GM12865 (cell line): ENCODE data around the gene UBE2D2.

Experiments
- DNase-seq: peaks from one replicate; pipeline ENCODE4 v3.0.0; 2010; ENCODE audit warnings: low read depth
- H3K4me3 ChIP-seq: 2 replicates; pipeline ENCODE4 v1.5.1; 2011; ENCODE audit warnings: mild to moderate bottlenecking, low read depth, low read length, control low read depth
- CTCF ChIP-seq: IDR thresholded peaks from 2 replicates; pipeline ENCODE4 v1.5.1; 2011; ENCODE audit warnings: low read length, control low read depth, low read depth, inconsistent platforms; ENCODE audit not compliant: insufficient read depth; ENCODE audit errors: missing control alignments

UBE2D2 gene

GRCh38 chr5:139668064-139668880, 107.1 kb downstream of the UBE2D2 start:
- peak; percentile 58 for DNase-seq
- no peak for TF ChIP-seq CTCF

GRCh38 chr5:139668924-139669661, 108.0 kb downstream of the UBE2D2 start:
- DNase-seq: peak; percentile 49
- TF ChIP-seq CTCF: no peak
- H3K4me3 ChIP-seq: peak overlapping the region; percentile 78

More at GRCh38 chr5:139668064-139668880, 107.1 kb downstream of the UBE2D2 start:
- peak overlapping the region; percentile 78 for H3K4me3 ChIP-seq

GRCh38 chr5:139669662-139670368, 108.7 kb downstream of the UBE2D2 start:
- peak overlapping the region; percentile 78 for H3K4me3 ChIP-seq
- DNase-seq: peak; percentile 83
- TF ChIP-seq CTCF: no peak

- peak; percentile 57 for TF ChIP-seq CTCF
- peak overlapping the region; percentile 78 for H3K4me3 ChIP-seq
- peak; percentile 92 for DNase-seq
These were observed 109.4 kb downstream of the UBE2D2 start for GRCh38 chr5:139670369-139671095.

- TF ChIP-seq CTCF: no peak
- DNase-seq: peak; percentile 73
- H3K4me3 ChIP-seq: peak overlapping the region; percentile 78
These were observed 110.1 kb downstream of the UBE2D2 start for GRCh38 chr5:139671096-139671841.

- no peak for DNase-seq
- H3K4me3 ChIP-seq: no peak overlapping the region
- TF ChIP-seq CTCF: no peak
These were observed 114.1 kb downstream of the UBE2D2 start for GRCh38 chr5:139675213-139675612.
